GM18909 (cell line): ENCODE data around the gene GSTO2.
A peak's percentile ranks its signal among the peaks of the same experiment; 100 is the strongest.
"Not testable (repeated sequence)": the region's sequence is repeated elsewhere in the genome, so short reads cannot be mapped to it uniquely, and the experiment has no call there.

ENCODE experiments used
- ATAC-seq: cut with Tn5 transposase; IDR thresholded peaks from one replicate; pipeline ENCODE4 v1.9.1; 2021; ENCODE audit warnings: mild to moderate bottlenecking; ENCODE audit not compliant: unreplicated experiment, poor library complexity

The GSTO2 gene

GRCh38 chr10:104268713-104269645 is at the start of gene GSTO2:
Gene GSTO2, plus strand, starts transcription at chr10:104269184. Its CDS starts 5,732 bp downstream, at chr10:104274916.
- peak; percentile 99 for ATAC-seq

- ATAC-seq = no peak
These were observed 48.5 kb upstream of the GSTO2 start for GRCh38 chr10:104220522-104220921.

GRCh38 chr10:104223304-104223703 is 45.7 kb upstream of the GSTO2 start:
- no peak for ATAC-seq

- no peak for ATAC-seq
These were observed 38.5 kb upstream of the GSTO2 start for GRCh38 chr10:104230490-104230889.

GRCh38 chr10:104231784-104232612 is 37.0 kb upstream of the GSTO2 start, which contains the start of gene CFAP43:
Gene CFAP43, minus strand, starts transcription at chr10:104232364. Its CDS starts 118 bp downstream, at chr10:104232246.
- peak; percentile 100 for ATAC-seq

GRCh38 chr10:104232613-104233102 is 36.3 kb upstream of the GSTO2 start:
- peak; percentile 24 for ATAC-seq

GRCh38 chr10:104233817-104234216 is 35.2 kb upstream of the GSTO2 start:
- ATAC-seq = no peak

GRCh38 chr10:104234934-104235333 is 34.0 kb upstream of the GSTO2 start:
- no peak for ATAC-seq

- ATAC-seq = no peak
These were observed 33.2 kb upstream of the GSTO2 start for GRCh38 chr10:104235801-104236200.

GRCh38 chr10:104240078-104240477 is 28.9 kb upstream of the GSTO2 start:
- ATAC-seq = no peak

- ATAC-seq = no peak
These were observed 26.4 kb upstream of the GSTO2 start for GRCh38 chr10:104242545-104242944.

- not testable (repeated sequence) for ATAC-seq
These were observed 26.0 kb upstream of the GSTO2 start for GRCh38 chr10:104243009-104243408.

- no peak for ATAC-seq
These were observed 25.5 kb upstream of the GSTO2 start for GRCh38 chr10:104243512-104243911.

GRCh38 chr10:104245066-104245632 is 23.8 kb upstream of the GSTO2 start:
- no peak for ATAC-seq

GRCh38 chr10:104246976-104247375 is 22.0 kb upstream of the GSTO2 start:
- no peak for ATAC-seq

GRCh38 chr10:104247513-104248146 is 21.4 kb upstream of the GSTO2 start:
- ATAC-seq = no peak

- ATAC-seq = not testable (repeated sequence)
These were observed 20.1 kb upstream of the GSTO2 start for GRCh38 chr10:104248931-104249330.

- no peak for ATAC-seq
These were observed 18.6 kb upstream of the GSTO2 start for GRCh38 chr10:104250371-104250770.

GRCh38 chr10:104251443-104251842 is 17.5 kb upstream of the GSTO2 start:
- ATAC-seq = no peak

GRCh38 chr10:104252368-104252767 is 16.6 kb upstream of the GSTO2 start:
- ATAC-seq = no peak
